Activated T-cell treated with anti-CD3 and anti-CD28 coated beads, Interleukin-2, amount 50 U/mL, for 48 hours (primary cell): Measurements from ENCODE around the gene TANGO6.
"Not testable (repeated sequence)": the region's sequence is repeated elsewhere in the genome, so short reads cannot be mapped to it uniquely, and the experiment has no call there.

Experiments
- DNase-seq, 2 experiments: peaks; one replicate each; pipeline ENCODE4 v3.0.0-alpha.2; 2020

The TANGO6 gene

DNA sequence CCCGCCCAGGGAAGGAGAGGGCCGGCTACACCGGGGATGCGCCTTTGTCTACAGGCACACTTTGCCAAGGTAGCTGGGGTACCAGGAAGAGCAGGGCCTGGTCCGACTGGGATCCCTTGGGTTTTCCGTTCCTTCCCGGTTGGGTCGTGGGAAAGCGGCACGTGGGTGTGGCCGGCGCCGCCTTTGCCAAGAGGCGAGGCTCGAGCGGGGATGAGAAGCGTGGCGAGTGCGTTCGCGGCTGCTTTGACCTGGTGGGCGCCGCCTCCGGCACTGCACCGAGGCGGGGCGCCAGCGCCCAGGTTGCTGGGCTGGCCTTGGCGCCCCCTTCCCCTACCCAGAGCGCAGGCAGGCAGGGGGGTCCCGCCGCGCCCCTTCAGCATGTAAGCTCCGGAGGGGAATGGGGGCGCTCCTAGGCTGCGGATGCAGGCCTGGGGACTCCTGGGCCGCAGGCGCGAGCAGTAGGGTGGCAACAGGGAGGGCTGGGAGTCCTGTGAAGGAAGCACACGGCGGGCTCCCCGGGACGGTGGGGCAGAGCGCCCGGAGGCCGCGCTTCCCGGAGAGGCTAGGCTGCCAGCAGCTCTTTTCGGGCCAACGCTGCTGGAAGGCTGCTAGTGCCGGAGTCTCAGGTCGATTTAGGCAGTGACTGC, 264.1 kb downstream of the TANGO6 start:
- peak in 1 of 2 experiments; percentile 32 for DNase-seq

DNA sequence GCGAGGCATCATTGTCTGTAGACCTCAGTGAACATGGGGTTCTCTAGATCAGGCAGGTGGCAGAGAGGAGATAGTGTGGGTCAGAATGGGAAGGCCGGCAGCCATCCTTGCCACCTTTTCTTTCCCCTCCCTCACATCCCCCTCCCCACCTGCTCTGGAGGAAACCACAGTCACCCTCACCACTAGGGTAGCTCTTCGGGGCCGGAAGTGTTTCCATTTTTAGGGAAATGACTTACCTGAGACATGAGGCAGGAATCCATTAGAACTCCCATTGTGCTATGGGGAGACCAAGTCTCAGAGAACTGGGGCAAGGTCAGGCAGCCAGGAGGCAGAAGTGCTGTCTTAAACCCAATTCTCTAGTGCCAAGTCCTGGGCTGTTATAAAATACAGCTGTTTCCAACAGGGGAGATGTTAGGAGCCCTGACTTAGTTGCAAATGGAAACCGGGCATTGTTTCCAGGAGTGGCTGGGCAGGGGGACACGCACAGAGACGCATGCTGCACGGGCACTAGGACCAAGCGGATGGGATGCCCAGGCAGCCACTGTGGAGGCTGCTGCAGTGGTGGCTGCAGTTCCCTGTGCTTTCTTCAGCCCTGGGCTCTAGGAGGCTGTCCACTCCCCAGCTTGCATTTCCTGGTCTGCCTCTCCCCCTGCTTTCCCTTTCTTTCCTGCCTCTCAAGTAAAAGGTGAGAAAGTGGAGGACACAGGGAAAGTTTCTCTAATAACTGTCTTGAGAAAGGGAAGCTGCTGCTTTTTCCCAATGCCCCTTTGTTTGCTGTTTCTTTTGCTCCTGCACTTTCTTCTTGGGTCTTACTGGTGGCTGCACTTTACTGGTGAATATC, 265.0 kb downstream of the TANGO6 start:
- no peak for DNase-seq

DNA sequence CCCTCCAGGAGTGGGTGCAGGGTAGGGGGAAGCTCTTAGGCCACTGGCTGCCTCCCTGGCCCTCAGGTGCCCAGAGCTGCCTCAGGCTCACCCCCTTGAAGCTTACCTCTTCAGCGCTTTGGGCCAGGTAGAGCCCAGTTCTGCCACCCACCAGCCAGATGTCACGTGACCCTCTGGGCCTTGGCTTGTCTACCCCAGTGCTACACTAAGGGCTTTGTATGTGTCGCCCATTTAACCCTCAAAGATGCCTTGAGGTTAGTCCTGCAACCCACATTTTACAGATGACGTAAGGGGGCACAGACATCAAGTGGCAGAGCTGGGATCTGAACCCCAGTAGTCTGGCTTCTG, 265.5 kb downstream of the TANGO6 start:
- no peak for DNase-seq

DNA sequence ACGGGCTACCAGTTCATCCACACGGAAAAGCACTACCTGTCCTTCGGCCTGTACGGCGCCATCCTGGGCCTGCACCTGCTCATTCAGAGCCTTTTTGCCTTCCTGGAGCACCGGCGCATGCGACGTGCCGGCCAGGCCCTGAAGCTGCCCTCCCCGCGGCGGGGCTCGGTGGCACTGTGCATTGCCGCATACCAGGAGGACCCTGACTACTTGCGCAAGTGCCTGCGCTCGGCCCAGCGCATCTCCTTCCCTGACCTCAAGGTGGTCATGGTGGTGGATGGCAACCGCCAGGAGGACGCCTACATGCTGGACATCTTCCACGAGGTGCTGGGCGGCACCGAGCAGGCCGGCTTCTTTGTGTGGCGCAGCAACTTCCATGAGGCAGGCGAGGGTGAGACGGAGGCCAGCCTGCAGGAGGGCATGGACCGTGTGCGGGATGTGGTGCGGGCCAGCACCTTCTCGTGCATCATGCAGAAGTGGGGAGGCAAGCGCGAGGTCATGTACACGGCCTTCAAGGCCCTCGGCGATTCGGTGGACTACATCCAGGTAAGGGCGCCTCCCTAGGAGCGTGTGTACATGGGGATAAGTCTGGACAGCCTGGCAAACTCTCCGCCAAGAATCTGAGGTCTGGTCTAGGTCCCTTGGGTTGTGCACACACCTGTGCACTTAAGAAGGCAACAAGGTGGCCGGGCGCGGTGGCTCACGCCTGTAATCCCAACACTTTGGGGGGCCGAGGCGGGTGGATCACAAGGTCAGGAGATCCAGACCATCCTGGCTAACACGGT, 266.3 kb downstream of the TANGO6 start:
- no peak for DNase-seq

DNA sequence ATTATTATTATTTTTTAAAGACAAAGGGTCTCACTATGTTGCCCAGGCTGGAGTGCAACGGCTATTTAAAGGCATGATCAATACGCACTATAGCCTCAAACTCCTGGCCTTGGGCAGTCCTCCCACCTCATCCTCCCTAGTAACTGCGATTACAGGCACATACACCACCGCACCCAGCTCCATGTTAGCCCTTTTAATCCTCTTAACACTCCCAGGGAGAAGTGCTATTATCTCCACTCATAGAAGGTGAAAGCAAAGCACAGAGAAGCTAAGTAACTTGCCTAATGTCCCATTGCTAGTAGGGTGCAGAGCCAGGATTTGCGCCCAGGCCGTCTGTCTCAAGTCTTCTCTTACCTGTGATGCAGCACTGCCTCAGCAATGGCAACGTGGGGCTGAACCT, 267.1 kb downstream of the TANGO6 start:
- DNase-seq, result no peak

DNA sequence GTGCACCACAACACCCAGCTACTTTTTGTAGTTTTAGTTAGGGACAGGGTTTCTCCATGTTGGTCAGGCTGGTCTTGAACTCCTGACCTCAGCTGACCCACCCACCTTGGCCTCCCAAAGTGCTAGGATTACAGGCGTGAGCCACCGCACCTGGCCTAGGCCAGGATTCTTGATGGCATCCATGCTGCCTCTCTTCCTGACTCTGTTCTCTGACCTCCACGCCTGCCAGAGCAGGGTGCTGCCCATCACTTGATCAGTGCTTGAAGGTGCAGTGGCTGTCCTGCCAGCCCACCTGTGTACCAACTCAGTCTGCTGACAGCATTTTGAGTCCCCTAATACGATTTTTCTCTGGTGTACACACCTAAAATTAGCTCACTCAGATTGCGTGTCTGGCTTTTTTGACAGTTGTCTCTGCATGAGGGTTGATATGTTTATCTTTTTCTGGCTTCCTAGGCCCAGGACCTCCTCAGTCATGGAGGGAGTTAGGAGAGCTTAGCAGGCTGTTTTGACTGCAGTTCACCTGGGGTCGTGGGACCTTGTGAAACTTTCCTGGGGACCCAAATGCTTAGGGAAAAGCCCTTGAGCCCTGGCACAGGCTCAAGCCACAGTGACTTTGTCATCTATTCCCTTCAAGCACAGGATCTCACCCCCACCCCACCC, 268.0 kb downstream of the TANGO6 start:
- DNase-seq, result no peak

DNA sequence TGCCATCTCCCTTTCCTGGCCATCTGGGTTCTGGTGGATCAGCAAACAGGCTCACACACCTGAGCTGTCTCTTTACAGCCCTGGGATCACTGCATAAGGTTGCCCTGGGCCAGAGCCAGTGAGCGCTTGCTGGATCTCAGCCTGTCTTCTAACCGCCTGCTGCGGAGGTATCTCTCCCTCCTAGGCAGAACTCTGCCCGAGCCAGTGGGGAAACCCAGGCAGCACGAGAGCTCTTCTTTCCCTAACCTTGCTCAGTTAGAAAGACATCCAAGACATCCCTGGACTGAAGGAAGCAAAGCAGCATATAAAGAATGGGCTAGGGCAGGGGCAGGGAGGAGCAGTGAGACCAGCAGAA, 268.5 kb downstream of the TANGO6 start:
- DNase-seq, result no peak

DNA sequence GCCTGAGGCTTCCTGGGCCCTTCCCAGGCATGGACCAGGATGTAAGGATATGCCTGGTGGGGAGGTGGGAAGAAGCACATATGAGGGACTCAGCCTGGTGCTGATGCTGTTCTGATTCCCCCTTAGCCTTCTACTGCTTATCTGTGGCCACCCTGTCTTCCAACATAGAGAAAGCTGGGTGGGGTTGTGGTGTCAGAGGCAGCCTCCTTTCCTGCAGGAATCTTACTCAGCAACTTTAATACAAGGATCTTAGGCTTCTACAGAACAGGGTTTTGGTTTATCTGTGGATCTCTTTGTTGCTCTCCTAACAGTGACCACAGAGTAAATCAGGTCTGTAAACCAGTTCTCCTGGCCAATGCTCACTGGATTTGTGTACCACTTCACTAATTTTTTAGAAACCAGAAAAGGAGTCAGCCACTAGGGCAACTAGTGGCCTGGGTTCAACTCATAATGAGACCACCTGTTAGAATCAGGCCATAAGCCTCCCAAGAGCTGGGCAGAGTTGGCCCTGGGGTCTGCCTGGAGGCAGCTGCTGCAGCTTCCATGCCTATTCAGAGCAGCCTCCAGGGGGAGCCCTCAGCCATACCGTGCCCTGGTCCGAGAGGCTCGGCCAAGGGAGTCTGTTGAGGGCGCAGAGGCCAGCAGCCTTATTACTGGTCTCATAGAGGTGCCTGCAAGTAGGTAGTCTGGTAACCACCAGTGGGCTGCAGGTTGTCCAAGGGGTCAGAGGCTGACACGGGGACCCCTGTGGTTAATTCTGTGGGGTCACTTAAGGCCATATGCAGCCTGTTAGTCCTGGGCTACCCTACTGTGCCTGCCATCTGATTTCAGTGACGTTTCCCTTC, 269.2 kb downstream of the TANGO6 start:
- DNase-seq, result peak; percentile 67 to 73

DNA sequence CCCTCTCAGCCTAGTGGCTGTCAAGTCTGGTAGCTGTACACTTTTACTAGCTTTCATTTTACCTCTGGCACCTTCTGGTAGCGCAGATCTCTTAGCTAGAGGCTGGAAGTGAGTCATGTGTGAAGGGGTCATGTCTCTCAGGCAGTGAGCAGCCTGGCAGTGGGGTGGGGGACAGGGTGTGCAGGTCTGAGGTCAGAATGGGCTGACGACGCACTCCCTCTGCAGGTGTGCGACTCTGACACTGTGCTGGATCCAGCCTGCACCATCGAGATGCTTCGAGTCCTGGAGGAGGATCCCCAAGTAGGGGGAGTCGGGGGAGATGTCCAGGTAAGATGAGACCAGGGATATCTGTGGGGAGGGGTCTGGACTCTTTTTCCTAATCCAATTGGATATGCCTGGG, 269.9 kb downstream of the TANGO6 start:
- no peak for DNase-seq

DNA sequence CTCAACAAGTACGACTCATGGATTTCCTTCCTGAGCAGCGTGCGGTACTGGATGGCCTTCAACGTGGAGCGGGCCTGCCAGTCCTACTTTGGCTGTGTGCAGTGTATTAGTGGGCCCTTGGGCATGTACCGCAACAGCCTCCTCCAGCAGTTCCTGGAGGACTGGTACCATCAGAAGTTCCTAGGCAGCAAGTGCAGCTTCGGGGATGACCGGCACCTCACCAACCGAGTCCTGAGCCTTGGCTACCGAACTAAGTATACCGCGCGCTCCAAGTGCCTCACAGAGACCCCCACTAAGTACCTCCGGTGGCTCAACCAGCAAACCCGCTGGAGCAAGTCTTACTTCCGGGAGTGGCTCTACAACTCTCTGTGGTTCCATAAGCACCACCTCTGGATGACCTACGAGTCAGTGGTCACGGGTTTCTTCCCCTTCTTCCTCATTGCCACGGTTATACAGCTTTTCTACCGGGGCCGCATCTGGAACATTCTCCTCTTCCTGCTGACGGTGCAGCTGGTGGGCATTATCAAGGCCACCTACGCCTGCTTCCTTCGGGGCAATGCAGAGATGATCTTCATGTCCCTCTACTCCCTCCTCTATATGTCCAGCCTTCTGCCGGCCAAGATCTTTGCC, 271.1 kb downstream of the TANGO6 start:
- DNase-seq, result no peak

DNA sequence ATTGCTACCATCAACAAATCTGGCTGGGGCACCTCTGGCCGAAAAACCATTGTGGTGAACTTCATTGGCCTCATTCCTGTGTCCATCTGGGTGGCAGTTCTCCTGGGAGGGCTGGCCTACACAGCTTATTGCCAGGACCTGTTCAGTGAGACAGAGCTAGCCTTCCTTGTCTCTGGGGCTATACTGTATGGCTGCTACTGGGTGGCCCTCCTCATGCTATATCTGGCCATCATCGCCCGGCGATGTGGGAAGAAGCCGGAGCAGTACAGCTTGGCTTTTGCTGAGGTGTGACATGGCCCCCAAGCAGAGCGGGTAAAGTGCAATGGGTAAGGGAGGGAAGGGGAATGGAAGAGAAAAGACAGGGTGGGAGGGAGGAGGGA, 271.6 kb downstream of the TANGO6 start:
- DNase-seq, result no peak

DNA sequence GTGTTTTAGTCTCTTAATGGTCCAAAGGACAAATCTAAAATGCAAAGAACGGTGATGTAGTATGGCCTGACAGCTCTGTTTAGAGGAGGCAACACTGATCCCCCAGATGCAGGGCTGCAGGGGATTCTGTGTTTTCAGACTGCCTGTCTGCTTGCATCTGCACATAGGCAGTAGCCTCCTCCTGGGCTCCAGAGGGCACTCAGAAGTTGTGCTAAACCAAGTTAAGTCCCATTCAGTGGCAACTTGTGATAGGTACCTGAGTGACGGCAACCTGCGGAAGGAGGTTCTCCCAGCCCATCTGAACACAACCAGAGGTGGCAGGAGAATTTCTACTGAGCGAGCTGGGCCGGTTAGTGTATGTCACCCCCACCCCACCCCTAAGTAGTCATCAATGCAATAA, 272.0 kb downstream of the TANGO6 start:
- DNase-seq, result no peak

DNA sequence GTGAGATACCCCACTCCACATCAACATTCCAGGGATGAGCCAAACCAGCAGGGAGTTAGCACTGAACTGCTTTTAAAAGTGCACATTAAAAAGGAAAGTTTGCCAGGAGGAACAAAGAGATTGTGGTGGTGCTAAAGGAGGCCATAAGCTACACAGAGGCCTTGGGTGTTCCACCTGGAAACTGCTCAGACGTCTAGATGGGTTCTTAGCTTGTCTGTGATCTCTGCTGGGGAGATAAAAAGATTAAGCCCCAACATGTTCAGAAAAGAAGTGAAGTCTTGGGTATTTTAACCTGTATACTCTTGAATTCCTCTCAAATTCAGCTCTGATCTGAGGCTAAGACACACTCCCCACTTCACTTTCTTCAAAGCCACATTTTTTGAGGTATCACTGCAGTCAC, 272.5 kb downstream of the TANGO6 start:
- DNase-seq, result no peak

DNA sequence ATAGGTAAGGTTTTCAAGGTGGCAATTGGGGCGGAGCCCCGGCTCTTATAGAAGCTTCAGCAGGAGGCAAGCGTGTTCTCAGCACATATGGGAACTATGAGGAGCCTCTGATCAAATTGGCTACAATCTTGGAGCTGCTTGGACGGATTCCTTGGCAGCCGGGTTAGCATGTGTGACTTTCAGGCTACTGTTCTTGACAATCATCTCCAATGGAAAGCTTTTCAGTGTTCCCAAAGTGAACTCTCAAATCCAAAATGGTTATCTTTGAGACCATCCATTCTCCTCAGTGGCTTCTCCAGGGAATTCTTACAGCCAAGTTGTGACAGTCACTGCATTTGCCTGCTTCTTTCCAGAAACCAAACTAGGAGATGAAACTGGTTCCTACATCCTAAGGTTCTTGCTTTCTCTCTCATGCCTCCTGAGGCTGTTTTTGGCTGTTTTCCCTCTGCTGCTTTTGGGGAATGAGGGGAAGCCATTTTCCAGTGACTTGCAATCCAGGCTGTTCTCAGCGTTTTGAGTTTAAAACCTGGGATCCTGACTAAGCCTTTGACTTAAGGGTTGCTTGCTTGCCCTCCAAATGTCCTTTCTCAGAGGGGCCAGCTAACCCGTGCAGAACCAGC, 273.0 kb downstream of the TANGO6 start:
- no peak for DNase-seq

DNA sequence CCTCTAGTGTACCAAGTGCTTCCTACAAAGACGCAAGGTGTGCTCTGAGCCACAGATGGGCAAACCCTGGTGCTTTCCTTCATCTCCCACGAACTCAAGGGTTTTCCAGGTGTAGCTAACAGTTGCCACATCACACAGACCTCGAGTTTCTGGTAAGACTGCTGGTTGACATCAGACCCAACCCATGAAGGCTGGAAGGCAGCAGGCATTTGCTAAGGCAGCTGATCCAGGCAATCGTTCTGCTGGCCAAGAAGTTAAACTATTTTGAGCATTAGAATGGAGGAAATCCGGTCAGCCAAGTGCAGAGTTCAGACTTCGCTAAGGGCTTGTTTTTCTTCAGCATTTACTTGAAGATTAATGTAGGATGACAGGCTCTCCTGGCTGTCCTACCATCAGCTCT, 273.6 kb downstream of the TANGO6 start:
- DNase-seq, result no peak

DNA sequence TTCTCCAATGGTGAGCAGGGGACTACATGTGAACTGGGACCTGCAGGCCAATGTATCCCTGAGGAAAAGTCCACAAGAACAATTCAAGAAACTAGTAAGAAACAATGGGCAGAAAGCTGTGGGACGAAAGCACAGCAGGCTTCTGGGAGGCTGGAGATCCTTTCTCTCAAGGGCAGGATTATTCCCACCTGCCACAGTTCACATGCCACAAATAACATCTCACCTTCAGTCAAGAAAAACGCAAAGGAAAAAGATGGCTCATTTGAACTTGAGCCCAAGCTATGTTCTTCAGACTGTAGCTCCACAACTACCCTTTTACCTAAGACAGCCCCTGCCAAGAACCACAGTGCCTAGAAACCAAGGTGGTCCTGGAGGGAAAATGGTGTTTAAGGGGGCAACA, 275.1 kb downstream of the TANGO6 start:
- no peak for DNase-seq

DNA sequence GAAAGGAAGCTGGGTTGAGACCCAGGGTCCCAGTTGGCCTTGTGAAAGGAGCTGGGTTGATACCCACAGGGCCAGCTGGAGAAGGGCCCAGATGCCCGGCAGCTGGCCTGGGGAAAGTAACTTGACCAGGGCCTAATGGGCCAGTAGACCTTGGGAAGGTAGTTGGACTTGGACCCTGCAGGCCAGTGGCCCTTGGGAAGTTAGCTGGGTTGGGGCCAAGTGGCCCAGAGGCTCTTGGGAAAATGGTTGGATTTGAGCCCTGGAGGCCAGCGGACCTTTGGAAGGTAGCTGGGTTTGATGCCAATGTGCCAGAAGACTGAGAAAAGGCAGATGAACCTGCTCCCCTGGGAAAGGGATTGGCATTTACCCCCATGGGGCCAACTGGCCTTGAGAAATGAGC, 275.7 kb downstream of the TANGO6 start:
- DNase-seq, result no peak

DNA sequence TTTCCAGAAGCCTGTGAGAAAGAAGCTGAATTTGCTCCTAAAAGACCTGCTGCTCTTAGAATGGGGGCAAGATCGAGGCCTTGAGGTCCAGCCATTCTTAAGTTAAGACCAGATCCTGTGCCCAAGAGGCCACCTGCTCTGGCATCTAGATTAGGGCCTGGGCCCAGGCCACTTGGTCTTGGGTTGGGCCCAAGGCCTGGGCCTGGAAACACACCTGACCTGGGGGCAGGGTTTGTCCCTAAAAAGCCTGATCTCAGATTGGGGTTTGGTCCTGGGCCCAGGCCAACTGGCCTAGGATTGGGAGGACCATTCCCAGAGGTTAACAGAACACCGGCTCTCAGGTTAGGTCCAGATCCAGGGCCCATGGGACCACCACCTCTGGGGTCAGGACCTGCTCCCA, 276.2 kb downstream of the TANGO6 start:
- DNase-seq, result no peak

DNA sequence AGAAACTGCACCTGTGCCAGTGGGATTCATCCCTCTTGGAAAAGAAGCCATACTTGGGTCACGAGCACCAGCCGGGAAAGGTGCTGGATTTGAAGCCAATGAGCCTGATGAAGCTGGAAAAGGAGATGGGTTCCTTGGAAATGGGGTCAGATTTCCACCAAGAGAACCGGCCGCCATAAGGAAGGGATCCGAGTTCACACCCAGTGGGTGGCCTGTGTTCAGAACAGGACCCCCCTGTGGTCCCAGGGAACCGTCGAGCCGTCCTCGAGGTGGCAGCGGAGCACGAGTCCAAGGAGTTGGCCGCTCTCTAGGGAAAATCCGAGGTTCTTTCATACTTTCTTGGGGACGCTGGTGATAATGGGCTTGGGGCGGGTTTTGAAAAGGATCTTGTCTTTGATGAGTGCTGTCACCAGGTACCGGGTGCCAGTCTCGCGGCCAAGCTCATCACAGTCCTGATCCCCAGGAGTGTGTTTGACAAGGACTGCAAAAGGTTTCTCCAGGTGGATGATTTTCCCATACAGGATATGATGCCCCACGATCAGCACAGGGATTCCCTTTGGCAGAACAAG, 276.8 kb downstream of the TANGO6 start:
- DNase-seq, result no peak

DNA sequence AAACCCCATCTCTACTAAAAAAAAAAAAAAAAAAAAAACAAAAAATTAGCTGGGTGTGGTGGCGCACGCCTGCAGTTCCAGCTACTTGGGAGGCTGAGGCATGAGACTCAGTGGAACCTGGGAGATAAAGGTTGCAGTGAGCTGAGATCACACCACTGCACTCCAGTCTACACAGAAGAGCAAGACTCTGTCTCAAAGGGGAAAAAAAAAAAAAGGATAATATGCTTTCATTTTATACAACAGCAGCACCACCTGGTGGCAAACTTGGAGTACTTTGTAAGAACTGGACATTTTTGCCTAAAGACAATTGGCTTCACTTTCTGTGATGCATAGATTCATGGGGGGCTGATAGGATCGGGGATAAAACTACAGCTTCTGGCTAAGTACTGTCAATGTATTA, 280.6 kb downstream of the TANGO6 start:
- peak; percentile 58 to 69 for DNase-seq

DNA sequence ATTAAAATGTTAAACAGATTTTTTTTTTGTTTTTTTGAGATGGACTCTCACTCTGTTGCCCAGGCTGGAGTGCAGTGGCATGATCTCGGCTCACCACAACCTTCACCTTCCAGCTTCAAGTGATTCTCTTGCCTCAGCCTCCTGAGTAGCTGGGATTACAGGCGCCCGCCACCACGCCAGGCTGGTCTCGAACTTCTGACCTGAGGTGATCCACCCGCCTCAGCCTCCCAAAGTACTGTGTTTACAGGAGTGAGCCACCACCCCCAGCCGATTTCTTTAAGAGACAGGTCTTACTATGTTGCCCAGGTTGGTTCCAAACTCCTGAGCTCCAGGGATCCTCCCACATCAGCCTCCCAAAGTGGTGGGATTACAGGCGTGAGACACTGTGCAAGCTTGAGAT, 281.1 kb downstream of the TANGO6 start:
- not testable (repeated sequence) for DNase-seq
